Loucy (cell line): Measurements from ENCODE around the gene JAKMIP3.
"Not testable (repeated sequence)": the region's sequence is repeated elsewhere in the genome, so short reads cannot be mapped to it uniquely, and the experiment has no call there.

Source experiments
- CTCF ChIP-seq: fragments of 200-600 bp; sonication (generic); conservative IDR thresholded peaks from 2 replicates; pipeline ENCODE4 v1.5.1; 2014; ENCODE audit warnings: mild to moderate bottlenecking, antibody characterized with exemption, low read length
- EZH2phosphoT487 ChIP-seq: fragments of 200-600 bp; IDR thresholded peaks from 2 replicates; pipeline ENCODE4 v1.6.1; 2018; ENCODE audit warnings: antibody characterized with exemption, mild to moderate bottlenecking, moderate library complexity, borderline replicate concordance

- TF ChIP-seq EZH2phosphoT487, CTCF: not testable (repeated sequence)
These were observed 27.5 kb downstream of the JAKMIP3 start for GRCh38 chr10:132093236-132093635.
